Measurements from ENCODE around the gene AKT3. TPM values are rescaled to one million over a fixed set of nuclear protein-coding genes. Genes with fewer than 3 reads are reported as not detected.

Gene AKT3
- polyA plus RNA-seq, 3 donors, result 3.6 to 27.2 (median 8.0) TPM

GRCh38 chr1:243474906-243475305, 375.1 kb downstream of the AKT3 start:
- no peak overlapping the region for H3K27ac ChIP-seq (ENCODE audit: low read depth, low read length)

GRCh38 chr1:243474136-243474881, 375.7 kb downstream of the AKT3 start:
- no peak overlapping the region for H3K27ac ChIP-seq (ENCODE audit: low read depth, low read length)
- 79 to 87% (median 83%) methylated on average over 53 to 55 of the region's 55 CpGs for WGBS, 3 donors

More at GRCh38 chr1:243474906-243475305, 375.1 kb downstream of the AKT3 start:
- WGBS, 3 donors, result 95 to 98% (median 96%) methylated on average over 9 of the region's 9 CpGs

GRCh38 chr1:243473227-243474135, 376.6 kb downstream of the AKT3 start:
- WGBS, 3 donors, result 12 to 48% (median 18%) methylated on average over 10 to 12 of the region's 12 CpGs
- no peak overlapping the region for H3K27ac ChIP-seq (ENCODE audit: low read depth, low read length)

GRCh38 chr1:243471754-243472745, 378.0 kb downstream of the AKT3 start:
- WGBS, 3 donors, result 53 to 88% (median 60%) methylated on average over 3 of the region's 3 CpGs
- H3K27ac ChIP-seq (ENCODE audit: low read depth, low read length), result no peak overlapping the region

GRCh38 chr1:243471026-243471685, 378.9 kb downstream of the AKT3 start:
- H3K27ac ChIP-seq (ENCODE audit: low read depth, low read length), result no peak overlapping the region
- 66 to 92% (median 75%) methylated on average over 17 of the region's 17 CpGs for WGBS, 3 donors

GRCh38 chr1:243470502-243470901, 379.5 kb downstream of the AKT3 start:
- 88 to 89% (median 89%) methylated on average over 7 of the region's 7 CpGs for WGBS, 3 donors
- H3K27ac ChIP-seq (ENCODE audit: low read depth, low read length), result no peak overlapping the region

GRCh38 chr1:243469497-243469896, 380.5 kb downstream of the AKT3 start:
- WGBS, 3 donors, result 95 to 97% (median 96%) methylated on average over 3 of the region's 3 CpGs

GRCh38 chr1:243465738-243466137, 384.3 kb downstream of the AKT3 start:
- no peak overlapping the region for H3K27ac ChIP-seq (ENCODE audit: low read depth, low read length)
- WGBS, 3 donors, result 77 to 88% (median 85%) methylated on average over 5 of the region's 5 CpGs

More at GRCh38 chr1:243469497-243469896, 380.5 kb downstream of the AKT3 start:
- no peak overlapping the region for H3K27ac ChIP-seq (ENCODE audit: low read depth, low read length)

- no peak overlapping the region for H3K27ac ChIP-seq (ENCODE audit: low read depth, low read length)
- WGBS, 3 donors, result 96 to 98% (median 97%) methylated on average over 5 of the region's 5 CpGs
These were observed 385.0 kb downstream of the AKT3 start for GRCh38 chr1:243465081-243465480.

GRCh38 chr1:243462929-243463697, 386.9 kb downstream of the AKT3 start:
- WGBS, 3 donors, result 87 to 94% (median 91%) methylated on average over 1 of the region's 1 CpG
- no peak overlapping the region for H3K27ac ChIP-seq (ENCODE audit: low read depth, low read length)

- WGBS, 3 donors, result 93 to 96% (median 96%) methylated on average over 4 of the region's 4 CpGs
- H3K27ac ChIP-seq (ENCODE audit: low read depth, low read length), result no peak overlapping the region
These were observed 388.3 kb downstream of the AKT3 start for GRCh38 chr1:243461700-243462099.

GRCh38 chr1:243459059-243459458, 391.0 kb downstream of the AKT3 start:
- WGBS, 3 donors, result 53 to 85% (median 58%) methylated on average over 3 of the region's 3 CpGs
- H3K27ac ChIP-seq (ENCODE audit: low read depth, low read length), result no peak overlapping the region

GRCh38 chr1:243457363-243457982, 392.6 kb downstream of the AKT3 start:
- WGBS, 3 donors, result 88 to 96% (median 93%) methylated on average over 9 of the region's 9 CpGs
- H3K27ac ChIP-seq (ENCODE audit: low read depth, low read length), result no peak overlapping the region

- WGBS, 3 donors, result 85 to 96% (median 94%) methylated on average over 11 of the region's 11 CpGs
These were observed 394.0 kb downstream of the AKT3 start for GRCh38 chr1:243455760-243456651.

GRCh38 chr1:243454328-243454997, 395.6 kb downstream of the AKT3 start:
- no peak overlapping the region for H3K27ac ChIP-seq (ENCODE audit: low read depth, low read length)
- 84 to 91% (median 87%) methylated on average over 17 of the region's 17 CpGs for WGBS, 3 donors

More at GRCh38 chr1:243455760-243456651, 394.0 kb downstream of the AKT3 start:
- no peak overlapping the region for H3K27ac ChIP-seq (ENCODE audit: low read depth, low read length)

All from adipose tissue (tissue), 3 donors.